Activated T-helper 1 cell treated with Interleukin-2 at 50 U/mL for 16 hours (primary cell): ENCODE data around the gene PCNX3.

Source experiments
- DNase-seq: peaks from one replicate; pipeline ENCODE4 v3.0.0-alpha.2; 2020; ENCODE audit warnings: low read depth

PCNX3 gene

DNA sequence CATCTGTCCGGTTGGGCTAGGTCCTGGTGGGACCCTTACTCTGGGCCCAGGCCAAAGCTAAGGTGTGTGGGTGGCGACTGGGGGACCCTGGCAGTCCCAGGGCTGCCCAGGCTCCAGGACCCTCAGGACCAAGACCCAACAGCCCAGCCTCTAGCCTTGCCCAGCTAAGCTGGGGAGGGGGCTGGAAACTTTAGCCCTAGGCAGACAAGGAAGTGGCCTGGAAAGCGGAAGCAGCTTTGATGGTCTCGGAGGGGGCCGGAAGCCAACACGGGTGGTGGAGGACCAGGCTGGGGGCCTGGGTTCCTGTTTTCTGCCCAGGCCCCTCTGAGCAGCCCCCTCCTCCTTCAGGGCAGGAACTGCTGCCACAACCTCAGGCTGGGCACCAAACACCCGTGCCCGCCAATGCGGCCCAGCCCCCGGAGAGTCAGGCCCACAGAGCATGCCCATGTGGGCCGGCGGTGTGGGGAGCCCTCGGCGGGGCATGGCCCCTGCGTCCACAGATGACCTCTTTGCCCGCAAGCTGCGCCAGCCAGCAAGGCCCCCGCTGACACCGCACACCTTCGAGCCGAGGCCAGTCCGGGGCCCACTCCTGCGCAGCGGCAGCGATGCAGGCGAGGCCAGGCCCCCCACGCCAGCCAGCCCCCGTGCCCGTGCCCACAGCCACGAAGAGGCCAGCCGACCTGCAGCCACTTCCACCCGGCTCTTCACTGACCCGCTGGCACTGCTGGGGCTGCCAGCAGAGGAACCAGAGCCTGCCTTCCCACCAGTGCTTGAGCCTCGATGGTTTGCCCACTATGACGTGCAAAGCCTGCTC, 25.1 kb downstream of the PCNX3 start:
- DNase-seq = peak; percentile 28

DNA sequence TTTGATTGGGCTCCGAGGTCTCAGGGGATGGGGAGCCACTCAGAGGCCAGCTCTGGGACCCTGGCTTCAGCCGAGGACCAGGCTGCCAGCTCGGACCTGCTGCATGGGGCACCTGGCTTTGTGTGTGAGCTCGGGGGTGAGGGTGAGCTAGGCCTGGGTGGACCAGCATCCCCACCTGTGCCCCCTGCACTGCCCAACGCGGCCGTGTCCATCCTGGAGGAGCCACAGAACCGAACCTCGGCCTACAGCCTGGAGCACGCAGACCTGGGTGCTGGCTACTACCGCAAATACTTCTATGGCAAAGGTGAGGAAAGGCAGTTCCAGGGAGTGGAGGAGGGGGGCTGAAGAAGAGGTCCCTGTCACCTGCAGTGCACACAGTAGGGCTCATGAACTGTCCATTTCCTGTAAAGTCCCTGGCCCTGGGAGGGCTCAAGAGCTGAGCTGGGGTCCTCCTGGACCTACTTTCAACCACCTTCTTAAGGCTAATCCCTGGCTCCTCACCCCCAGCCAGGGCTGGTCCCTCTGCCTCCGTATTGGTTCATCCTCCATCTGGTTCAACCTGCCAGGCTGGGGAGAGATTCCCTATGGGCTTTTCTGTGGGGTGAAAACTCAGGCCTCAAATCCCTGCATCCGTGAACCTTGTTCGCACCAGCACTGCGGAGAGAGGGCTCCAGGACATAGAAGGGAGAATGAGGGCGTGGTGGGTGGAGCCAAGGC, 25.9 kb downstream of the PCNX3 start:
- DNase-seq = no peak

DNA sequence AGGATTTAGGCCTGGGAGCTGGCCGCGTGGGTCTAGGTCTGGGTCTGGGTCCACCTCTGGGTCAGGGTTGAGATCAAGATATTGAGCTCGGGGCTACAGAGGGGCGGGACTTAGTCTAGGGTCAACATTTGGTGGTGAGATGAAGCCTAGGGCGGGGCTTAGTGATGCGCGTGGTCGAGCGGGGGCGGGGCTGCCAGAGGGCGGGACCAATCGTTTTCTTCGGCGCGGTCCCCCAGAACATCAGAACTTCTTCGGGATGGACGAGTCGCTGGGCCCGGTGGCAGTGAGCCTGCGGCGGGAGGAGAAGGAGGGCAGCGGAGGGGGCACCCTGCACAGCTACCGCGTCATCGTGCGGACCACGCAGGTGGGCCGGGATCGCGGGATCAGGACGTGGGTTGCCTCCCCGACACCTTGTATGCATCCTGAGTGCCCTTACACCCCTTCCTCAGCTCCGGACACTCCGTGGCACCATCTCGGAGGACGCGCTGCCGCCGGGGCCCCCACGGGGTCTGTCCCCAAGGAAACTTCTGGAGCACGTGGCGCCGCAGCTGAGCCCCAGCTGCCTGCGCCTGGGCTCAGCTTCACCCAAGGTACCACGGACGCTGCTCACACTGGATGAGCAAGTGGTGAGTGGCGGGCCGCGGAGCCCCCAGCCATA, 26.6 kb downstream of the PCNX3 start:
- no peak for DNase-seq

DNA sequence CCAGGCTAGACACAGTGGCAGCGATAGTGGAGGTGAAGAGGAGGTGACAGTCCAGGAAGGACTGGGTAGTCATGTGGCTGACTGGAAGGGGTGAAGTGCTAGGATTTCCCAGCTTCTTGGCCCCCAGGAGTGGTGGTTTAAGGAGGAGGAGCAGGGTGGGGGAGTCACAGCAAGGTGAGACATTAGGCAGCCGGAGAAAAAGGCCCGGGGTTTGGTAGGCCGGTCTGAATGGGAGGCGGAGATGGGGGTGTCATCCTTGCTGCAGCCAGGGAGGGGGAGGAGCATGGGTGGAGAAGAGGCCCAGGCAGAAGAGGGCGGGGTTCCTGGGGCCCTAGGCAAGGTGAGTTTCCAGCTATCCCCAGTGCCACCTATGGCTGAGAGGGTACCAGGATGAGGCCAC, 28.4 kb downstream of the PCNX3 start:
- no peak for DNase-seq

DNA sequence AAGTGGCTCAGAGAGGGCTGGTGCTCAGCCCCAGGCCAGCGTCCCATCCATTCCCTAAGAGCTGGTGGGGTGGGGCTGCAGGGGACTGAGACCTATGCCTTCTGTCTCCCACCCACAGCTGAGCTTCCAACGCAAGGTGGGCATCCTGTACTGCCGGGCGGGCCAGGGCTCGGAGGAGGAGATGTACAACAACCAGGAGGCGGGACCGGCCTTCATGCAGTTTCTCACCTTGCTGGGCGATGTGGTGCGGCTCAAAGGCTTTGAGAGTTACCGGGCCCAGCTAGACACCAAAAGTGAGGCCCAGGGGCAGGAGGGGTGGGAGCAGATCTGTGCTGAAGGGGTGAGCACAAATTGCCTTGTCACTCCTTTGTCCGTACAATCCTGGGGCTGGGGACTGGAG, 29.3 kb downstream of the PCNX3 start:
- no peak for DNase-seq

DNA sequence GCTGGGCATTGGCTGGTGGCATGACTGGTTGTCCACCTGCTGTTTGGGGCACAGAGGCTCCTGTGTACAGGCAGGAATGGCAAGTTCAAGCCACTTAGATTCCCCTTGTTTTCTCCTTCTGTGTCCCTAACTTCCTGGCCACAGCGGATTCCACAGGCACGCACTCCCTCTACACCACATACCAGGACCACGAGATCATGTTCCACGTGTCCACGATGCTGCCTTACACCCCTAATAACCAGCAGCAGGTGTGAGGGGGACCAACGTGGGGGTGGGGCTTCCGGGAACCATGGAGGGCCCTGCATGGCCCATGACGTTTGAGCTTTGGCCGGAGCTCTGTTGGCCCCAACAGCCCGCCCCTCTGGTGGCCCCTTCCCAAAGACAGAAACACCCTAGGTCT, 30.1 kb downstream of the PCNX3 start:
- DNase-seq = no peak

DNA sequence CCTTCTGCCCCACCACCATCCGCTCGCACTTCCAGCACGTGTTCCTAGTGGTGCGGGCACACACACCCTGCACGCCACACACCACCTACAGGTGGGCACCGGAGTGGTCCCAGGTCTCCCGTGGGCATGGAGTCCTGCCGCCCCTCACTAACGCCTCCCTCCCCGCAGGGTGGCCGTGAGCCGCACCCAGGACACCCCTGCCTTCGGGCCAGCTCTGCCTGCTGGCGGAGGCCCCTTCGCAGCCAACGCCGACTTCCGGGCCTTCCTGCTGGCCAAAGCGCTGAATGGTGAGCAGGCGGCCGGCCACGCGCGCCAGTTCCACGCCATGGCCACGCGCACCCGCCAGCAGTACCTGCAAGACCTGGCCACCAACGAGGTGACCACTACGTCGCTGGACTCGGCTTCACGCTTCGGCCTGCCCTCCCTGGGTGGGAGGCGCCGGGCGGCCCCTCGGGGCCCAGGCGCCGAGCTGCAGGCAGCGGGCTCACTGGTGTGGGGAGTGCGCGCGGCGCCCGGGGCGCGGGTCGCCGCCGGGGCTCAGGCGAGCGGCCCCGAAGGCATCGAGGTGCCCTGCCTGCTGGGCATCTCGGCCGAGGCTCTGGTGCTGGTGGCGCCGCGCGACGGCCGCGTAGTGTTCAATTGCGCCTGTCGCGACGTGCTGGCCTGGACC, 30.8 kb downstream of the PCNX3 start:
- DNase-seq = no peak

DNA sequence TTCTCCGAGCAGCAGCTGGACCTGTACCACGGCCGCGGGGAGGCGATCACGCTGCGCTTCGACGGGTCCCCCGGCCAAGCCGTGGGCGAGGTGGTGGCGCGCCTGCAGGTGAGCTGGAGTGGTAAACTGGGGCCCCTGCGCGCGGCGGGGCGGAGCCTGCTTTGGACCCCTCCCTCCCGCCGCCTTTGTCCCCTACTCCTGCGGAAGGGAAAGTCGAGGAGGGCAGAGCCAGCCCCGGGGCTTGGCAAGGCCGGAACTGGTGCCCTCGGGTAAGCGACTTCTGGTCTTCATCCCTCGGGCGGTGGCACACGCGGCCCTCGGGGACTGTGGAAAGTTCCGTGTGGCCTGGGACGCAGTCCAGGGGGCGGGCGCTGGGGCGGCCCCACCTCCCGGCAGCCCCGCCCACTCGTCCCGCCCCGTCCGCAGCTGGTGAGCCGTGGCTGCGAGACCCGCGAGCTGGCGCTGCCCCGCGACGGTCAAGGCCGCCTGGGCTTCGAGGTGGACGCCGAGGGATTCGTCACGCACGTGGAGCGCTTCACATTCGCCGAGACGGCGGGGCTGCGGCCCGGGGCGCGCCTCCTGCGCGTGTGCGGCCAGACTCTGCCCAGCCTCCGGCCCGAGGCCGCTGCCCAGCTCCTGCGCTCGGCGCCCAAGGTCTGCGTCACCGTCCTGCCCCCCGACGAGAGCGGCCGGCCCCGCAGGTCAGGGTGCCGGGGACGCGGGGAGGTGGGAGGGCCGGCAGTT, 31.6 kb downstream of the PCNX3 start:
- no peak for DNase-seq

DNA sequence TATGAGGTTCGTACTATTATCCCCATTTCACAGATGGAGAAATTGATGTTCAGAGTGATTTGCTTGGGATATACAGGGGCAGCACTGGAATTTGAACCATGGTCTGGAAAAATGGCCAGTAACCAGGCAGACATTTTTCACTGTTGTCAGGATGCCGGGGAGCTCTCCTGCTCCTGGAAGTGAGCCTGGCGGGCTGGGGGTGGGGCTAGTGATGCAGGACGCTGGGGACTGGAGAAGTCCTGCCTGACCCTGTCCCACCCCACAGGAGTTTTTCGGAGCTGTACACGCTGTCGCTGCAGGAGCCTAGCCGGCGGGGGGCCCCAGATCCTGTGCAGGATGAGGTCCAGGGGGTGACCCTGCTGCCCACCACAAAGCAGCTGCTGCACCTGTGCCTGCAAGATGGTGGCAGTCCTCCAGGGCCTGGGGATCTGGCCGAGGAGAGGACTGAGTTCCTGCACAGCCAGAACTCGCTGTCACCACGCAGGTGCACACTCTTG, 33.5 kb downstream of the PCNX3 start:
- DNase-seq = no peak

DNA sequence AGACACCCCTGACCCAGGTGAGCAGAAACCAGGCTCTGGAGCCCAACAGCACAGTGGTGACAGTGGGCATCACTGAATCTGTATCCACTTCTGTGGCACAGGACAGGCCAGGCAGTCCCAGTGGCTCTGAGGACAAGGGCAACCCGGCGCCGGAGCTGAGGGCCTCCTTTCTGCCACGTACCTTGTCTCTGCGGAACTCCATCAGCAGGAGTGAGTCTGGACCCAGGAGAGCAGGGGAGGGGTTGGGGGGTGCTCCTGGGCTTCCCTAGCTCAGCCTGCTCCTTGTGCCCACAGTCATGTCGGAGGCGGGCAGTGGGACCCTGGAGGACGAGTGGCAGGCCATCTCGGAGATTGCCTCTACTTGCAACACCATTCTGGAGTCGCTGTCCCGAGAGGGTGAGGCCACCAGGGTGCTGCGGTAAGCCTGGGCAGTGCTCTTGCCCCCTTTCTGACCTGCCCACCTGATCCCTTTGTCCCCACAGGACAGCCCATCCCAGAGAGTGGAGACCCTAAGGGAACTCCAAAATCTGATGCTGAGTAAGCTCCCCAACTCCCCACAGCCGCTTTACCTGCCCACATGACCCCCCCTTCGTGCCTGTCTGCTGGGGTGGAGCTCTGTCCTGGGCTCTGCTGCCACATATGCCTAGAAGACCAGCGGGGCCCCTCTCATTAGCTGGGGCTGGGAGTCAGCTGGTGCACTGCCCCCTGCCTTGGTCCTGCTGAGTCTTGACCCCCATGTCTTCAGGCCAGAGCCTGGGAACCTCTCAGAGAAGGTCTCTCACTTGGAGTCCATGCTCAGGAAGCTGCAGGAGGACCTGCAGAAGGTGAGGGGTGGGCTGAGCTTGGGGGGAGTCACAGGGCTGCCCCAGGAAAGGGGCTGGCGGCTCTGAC, 34.3 kb downstream of the PCNX3 start:
- DNase-seq = no peak

DNA sequence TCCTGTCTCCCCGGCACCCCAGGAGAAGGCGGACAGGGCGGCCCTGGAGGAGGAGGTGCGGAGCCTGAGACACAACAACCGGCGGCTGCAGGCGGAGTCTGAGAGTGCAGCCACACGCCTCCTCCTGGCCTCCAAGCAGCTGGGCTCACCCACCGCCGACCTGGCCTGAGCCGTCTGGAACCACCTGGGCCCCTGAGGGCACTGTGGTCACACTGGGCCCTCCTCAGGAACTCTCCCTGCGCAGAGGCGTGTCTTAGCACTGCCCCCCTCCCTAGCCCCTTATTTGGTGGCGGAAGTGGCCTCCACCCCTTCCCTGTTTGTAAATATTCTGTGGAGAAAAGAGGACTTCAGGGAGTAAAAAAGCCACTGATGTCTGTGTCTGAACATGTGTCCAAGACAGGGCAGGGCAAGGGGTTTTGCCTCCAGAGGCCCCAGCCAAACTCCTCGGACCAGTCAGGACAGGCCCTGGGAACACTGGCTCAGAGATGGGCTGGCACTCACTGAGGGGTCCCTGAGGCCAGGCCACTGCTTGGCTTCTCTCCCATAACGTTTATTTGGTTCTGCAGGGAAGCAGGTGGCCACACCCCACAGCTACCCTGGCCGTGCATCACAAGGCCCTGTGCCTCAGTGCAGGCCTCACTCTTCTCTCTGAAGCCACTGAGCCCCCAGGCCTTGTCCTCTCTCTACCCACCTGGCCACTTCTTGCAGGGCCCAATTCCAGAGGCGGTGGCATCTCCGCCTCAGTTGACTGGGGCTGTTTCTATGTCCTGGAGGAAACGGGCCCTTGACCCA, 35.2 kb downstream of the PCNX3 start:
- DNase-seq = no peak

DNA sequence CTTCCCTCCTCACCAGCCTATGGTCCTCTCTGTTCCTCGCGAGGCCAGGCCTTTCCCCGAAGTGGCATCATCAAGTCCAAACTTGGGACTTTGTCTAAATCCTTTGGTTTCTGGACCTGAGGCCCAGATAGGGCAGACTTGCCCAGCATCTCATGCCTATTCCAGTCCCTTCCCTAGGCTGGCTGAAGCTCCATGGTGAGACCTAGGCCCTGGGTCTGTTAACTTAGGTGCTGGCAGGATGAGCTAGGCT, 35.7 kb downstream of the PCNX3 start:
- no peak for DNase-seq

DNA sequence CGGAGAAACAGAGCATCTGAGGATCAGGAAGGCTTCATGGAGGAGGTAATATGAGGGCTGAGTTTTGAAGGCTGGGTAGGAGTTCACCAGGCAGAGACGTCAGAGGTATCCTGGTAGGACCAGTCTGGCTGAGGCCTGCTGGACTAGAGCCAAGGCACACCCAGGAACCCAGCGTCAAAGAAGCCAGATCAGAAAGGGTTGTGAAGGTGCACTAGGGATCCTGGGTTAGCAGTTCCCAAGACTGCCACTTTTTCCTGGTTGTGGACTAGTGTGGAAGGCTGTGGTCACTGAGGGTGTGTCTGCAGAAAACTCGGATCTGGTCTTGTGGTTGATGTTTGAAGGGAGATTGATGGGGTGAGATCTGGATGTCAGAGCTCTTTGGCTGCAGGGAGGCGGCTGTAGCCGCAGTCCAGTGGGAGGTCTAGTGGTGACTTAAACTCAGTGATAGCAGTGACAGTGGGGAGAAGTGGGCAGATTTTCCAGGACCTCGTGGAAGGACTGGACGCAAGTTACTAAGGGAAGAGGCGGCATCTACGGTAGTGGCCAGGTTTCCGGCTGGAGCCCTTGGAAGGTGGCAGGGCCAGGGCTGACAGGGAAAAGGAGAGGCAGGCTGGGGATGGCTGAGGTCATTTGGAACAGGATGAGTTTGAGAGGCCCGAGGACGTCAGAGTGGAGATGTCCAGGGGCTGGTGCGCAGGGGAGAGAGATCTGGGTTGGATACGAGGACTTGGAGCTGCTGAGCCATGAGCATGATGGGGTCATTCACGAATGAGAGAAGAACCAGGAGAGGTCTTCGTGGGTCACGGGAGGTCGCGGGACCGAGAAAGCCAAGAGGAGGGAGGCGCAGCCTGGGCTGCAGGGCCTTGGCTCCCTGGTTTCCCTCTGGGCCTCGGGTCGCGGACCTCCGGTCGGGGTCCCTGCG, 36.3 kb downstream of the PCNX3 start:
- DNase-seq = no peak

DNA sequence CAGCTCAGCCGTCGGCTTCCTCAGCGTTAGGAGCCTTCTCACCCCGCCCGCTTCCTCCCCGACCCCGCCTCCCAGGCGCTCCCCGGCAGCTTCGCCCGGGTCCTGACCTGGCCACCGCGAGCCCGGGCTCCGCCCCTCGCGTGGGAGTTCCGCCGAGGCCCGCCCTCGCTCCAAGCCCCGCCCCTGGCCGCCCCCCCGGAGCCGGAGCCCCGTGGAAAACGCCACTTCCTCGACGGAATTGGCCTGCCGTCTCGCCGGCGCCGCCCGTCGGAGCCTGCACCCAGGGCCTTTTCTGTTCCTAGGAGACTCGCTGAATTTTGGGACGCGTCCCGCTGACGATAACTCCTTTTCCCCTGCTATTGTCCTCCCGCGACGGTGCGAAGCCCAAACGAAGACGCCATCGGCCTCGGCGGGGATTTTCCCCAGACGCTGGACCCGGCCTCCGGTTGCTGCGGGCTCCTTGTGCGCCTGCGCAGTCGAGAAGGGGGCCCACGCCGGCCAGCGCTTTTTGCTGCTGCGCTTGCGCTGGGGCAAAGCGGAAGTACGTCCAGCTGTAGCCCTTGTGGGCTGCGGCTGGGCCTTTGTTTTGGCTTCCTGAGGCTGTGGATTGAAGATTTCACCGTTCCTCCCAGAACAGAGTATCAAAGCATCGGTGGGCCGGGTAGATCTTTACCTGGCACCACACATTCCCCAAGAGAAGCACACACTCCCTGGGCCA, 37.1 kb downstream of the PCNX3 start:
- DNase-seq = peak; percentile 96

DNA sequence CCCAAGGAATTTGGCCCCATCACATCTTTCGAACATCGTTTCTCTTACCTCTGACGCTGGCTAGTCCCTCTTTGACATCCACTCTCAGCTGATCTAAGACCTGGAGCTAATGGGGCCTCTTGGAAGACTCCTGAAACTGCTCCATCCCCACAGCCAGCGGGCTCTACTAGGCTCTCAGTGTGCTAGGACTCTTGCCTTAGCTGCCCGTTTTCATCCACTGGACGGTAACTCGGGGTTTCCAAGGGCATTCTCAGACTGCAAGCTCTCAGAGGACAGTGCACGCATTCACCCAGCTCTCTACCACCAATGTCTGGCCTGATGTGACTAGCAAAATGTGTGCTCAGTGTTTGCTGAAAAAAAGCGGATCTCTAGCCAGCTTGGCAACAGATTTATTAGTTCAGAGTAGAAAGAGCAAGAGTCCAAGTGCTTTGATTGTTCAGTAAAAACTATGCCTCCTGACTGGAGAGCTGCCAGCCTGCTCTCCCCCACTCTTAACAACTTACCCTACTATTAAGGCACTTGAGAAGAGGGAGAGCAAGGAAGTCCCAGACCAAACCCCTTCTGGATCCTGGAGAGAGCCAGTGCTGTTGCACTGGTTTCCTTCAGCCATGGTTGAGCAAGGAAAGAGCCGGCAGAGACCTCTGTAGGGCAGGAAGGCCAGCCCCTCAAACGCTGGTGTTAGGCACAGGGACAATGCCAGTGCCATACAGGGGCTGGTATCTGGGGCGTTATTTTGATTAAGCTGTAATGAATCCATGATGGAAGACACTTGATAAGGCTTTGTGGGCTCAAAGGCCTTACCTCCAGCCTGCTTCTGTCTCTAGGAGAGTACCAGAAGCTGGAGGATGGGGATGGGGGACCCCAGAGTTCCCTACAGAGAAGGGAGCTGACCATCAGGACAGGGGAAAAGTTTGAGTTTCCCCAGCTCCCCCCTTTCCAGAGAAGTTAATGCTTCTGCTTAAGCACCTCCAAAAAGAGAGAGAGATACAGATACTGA, 38.0 kb downstream of the PCNX3 start:
- no peak for DNase-seq

DNA sequence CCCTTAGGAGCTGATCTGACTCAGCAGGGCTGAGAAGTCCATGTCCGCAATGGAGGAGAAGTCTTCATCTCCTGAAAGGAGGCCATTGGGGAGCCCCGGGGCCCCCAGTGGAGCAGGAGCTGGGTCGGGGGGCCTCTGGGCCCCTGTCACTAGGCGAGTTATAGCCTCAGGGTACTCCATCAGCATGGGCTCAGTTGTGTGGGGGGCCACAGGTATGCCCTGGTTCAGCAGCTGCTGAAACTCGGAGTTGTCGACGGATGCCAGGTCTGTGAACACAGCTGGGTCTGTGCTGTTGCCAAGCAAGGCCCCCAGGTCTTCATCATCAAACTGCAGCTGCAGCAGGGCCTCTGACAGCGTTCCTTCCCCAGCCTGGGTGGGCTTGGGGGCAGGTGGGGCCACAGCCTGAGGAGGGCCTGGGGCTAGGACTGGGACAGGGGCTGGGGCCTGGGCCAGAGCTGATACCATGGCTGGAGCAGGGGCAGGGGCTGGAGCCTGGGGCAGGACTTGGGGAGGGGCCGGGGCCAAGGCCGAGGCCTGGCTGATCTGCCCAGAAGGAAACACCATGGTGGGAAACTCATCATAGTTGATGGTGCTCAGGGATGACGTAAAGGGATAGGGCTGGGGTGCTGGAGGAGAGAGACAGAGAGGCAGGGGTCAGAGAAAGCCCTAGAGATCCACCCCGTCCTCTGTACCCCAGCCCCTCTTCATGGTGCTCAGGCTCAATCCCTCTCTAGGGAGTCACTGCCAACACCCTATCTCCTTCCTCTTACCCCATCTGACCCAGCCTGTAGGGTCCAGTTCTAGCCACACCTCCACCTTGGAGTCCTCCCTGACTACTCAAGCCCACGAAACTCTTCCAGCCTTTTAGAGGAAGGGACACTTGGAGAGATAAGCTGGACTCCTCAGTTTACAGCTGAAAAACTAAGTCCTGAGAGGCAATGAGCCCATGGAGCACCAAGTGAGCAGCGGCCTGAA, 39.1 kb downstream of the PCNX3 start:
- no peak for DNase-seq
